SH-SY5Y (cell line): Measurements from ENCODE around the gene TNS3.

Source experiments
- GATA2 ChIP-seq: IDR thresholded peaks from 2 replicates; pipeline ENCODE4 v1.6.1; 2011; ENCODE audit warnings: mild to moderate bottlenecking, low read depth, low read length
- GATA3 ChIP-seq: IDR thresholded peaks from 2 replicates; pipeline ENCODE4 v1.6.1; 2011; ENCODE audit warnings: low read depth, mild to moderate bottlenecking, low read length, moderate library complexity

DNA sequence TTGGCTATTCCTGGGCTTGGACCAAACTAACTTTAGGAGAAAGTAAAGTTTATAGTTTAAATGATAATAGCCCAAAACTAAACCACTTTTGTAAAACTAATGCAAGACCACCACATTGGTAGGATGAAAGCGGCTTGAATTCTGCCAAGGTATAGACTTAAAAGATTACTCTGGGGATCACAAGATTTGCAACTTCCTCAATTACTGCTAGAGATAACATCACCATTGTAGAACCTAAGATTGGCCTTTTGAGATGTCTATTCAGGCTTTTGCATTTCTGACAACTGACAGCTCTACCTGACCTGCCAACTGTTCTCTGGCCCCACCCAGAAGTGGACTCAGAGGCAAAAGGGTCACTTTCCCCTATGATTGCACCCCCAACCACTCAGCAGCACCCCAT is 162.4 kb downstream of the TNS3 start:
- TF ChIP-seq GATA2 (no peak), GATA3 (no peak)
